Measurements from ENCODE around the gene AMOTL2.

The AMOTL2 gene

GRCh38 chr3:134350861-134351311, 23.4 kb downstream of the AMOTL2 start:
- DNase-seq: no peak

GRCh38 chr3:134350266-134350665, 24.0 kb downstream of the AMOTL2 start:
- no peak for DNase-seq

GRCh38 chr3:134348524-134348923, 25.7 kb downstream of the AMOTL2 start:
- no peak for DNase-seq

- DNase-seq: no peak
These were observed 26.7 kb downstream of the AMOTL2 start for GRCh38 chr3:134347551-134347950.

GRCh38 chr3:134346744-134347143, 27.5 kb downstream of the AMOTL2 start:
- no peak for DNase-seq

GRCh38 chr3:134345202-134345601, 29.0 kb downstream of the AMOTL2 start:
- no peak for DNase-seq

GRCh38 chr3:134344560-134344959, 29.7 kb downstream of the AMOTL2 start:
- no peak for DNase-seq

GRCh38 chr3:134342259-134342658, 32.0 kb downstream of the AMOTL2 start:
- DNase-seq: no peak

- no peak for DNase-seq
These were observed 32.9 kb downstream of the AMOTL2 start for GRCh38 chr3:134341389-134341788.

GRCh38 chr3:134340982-134341365, 33.3 kb downstream of the AMOTL2 start:
- DNase-seq: no peak

GRCh38 chr3:134340362-134340981, 33.8 kb downstream of the AMOTL2 start:
- DNase-seq: no peak

GRCh38 chr3:134339913-134340312, 34.3 kb downstream of the AMOTL2 start:
- no peak for DNase-seq

- DNase-seq: no peak
These were observed 34.9 kb downstream of the AMOTL2 start for GRCh38 chr3:134339331-134339730.

GRCh38 chr3:134338516-134339261, 35.6 kb downstream of the AMOTL2 start:
- DNase-seq: no peak

- no peak for DNase-seq
These were observed 36.1 kb downstream of the AMOTL2 start for GRCh38 chr3:134338201-134338512.

GRCh38 chr3:134337511-134338200, 36.6 kb downstream of the AMOTL2 start:
- no peak for DNase-seq

- DNase-seq: no peak
These were observed 37.2 kb downstream of the AMOTL2 start for GRCh38 chr3:134337071-134337482.

GRCh38 chr3:134336587-134336986, 37.7 kb downstream of the AMOTL2 start:
- DNase-seq: no peak

GRCh38 chr3:134334901-134335280, 39.4 kb downstream of the AMOTL2 start:
- DNase-seq: no peak

GRCh38 chr3:134334231-134334900, 39.9 kb downstream of the AMOTL2 start:
- no peak for DNase-seq

- no peak for DNase-seq
These were observed 40.6 kb downstream of the AMOTL2 start for GRCh38 chr3:134333522-134334181.

GRCh38 chr3:134332344-134332743, 41.9 kb downstream of the AMOTL2 start:
- DNase-seq: no peak

- DNase-seq: no peak
These were observed 42.4 kb downstream of the AMOTL2 start for GRCh38 chr3:134331811-134332199.

Measured in activated CD4-positive, alpha-beta T cell treated with anti-CD3 and anti-CD28 coated beads for 1 hour (primary cell).